CD4-positive, alpha-beta T cell treated with Interleukin-12 subunit alpha and Interleukin-12 subunit beta, for 1 hour (primary cell): Measurements from ENCODE around the gene TBRG4.

ENCODE experiments used
- DNase-seq: peaks from one replicate; pipeline ENCODE4 v3.0.0-alpha.2; 2020

The TBRG4 gene

GRCh38 chr7:45087301-45088145 is 24.0 kb downstream of the TBRG4 start:
- no peak for DNase-seq

DNA sequence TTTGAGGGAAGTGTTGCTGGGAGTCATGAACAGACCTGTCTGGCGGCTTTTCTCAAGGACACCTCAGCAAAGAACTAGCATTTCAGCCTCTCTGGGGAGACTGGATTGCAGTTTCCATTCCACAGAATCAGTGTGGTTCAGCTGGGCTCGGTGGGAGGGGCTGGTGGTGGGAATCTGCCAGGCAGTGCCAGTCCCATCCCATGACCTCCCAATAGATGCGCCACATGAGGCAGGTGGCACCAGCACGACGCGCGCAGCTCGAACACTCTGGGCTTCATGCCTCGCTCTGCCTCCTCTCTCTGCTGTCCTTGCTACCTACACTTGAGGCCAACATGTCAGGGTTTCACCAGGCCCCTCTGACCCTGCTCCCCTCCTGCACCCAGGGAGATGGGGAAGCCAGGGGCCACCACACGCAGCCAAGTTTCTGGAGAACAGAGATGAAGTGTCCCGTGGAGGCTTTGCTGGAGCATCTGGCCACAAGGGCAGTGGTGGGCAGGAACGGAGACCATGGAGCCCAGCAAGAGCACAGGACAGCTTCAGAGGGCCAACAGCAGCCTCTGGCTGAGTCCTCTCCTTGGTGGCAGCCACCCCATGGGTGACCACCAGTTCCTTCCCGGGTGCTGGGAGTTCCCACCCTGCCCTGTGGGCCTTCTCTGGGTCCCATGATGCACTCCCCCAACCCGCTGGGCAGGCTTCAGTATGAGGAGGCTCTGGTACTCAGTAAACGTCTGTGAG is 25.0 kb downstream of the TBRG4 start:
- no peak for DNase-seq

- no peak for DNase-seq
Observed at GRCh38 chr7:45085619-45086200, 25.8 kb downstream of the TBRG4 start.

- DNase-seq = no peak
Observed at GRCh38 chr7:45084901-45085618, 26.4 kb downstream of the TBRG4 start.

DNA sequence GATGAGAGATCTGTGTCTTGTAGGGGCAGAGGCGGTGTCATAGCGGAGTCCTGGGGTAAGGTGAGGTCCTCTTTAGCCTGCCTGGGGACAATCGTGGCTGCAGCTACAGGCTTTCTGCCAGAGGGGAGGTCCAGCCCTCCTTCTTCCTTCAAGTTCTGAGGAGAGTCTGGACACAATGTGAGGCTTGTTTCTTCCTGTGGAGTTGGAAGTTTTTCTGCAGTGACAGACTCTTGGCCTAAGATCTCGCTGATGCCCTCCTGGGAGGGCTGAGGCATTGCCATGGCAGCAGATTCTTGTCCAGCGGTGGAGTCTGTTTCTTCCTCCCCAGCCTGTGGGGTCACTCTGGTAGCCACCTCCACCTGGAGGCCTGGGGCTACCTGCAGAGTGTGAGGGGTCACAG is 27.2 kb downstream of the TBRG4 start:
- DNase-seq = no peak

- no peak for DNase-seq
Observed at GRCh38 chr7:45082831-45083331, 28.6 kb downstream of the TBRG4 start.

DNA sequence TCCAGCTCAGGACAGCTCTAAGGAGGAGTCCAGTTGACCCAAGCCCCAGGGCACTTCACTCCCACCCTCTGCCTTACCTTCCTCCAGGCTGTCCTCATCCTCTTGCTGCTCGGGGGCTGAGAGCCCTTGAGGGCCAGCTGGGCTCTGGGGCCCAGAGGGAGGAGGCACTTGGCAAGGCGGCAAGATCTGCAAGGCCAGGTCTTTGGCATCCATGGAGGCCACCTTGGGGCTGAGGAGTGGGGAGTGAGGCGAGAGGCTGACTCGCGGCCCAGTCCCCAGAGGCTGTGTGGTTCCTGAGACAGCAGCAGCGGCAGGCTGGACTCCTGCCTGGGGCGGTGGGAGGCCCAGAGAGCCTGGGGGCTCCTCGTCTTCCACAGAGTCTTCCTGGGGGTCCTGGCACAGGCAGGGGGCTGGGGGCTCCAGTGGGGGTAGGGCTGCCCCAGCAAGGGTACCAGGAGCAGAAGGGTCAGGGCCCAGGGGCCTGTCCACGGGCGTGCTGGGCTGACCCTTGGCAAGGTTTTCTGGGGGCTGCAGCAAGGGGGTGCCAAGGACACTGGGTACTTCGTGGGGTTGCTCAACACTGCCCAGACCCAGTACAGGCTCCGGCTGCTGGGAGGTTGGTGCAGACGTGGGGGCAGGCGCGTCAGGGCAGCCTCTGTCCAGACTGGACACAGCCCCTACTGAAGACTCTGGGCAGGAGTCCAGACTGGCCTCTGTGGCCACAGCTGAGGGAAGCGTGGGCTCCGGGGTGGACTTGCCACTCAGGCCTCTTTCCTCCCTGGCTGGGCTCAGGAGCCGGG is 29.3 kb downstream of the TBRG4 start:
- no peak for DNase-seq

DNA sequence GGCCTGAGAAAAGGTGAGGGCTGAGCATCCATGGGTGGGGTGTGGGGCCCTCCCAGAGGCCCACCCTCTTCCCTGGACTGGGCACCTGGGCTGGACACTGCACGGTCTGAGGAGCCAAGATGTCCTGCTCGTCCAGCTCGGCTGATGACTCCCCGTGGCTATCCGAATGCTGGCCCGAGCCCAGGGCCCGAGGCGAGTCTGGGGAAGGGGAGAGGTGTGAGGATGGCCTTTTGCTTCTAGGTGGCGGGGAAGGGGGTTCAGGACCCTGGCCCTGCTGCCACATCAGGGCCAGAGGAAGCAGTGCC is 29.9 kb downstream of the TBRG4 start:
- DNase-seq = no peak

DNA sequence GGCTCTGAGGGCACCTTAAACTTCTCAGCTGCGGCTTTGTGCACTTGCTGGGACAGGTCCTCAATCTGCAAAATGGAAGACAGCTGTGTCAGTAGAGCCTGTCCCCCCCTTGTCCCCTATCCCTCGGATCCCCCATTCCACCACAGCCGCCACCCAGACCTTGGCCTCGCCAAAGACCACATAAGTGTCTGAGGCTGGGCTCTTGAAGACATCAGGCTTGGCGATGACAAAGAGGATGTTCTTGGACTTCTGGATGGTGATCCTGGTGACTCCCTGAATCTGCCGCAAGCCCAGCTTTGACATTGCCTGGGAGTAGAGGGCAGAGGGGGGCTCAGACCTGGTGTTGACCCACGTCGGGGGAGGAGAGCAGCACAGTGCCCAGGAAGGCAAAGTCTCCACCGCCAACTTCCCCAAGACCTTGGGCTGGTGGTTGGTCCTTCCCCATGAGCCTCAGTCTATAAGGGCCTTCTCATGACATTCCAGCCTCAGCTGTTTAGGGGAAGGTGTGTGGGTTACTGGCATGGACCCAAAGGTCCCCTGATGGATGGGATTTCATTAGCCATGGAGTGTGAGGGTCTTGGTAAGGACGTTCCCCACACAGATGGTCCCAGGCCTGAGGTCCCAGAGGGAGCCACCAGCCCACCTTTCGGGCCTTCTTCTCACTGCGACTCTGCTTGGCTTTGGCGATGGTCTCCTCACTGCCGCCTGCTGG is 30.4 kb downstream of the TBRG4 start:
- DNase-seq = no peak

GRCh38 chr7:45080265-45080957 is 31.1 kb downstream of the TBRG4 start:
- no peak for DNase-seq

DNA sequence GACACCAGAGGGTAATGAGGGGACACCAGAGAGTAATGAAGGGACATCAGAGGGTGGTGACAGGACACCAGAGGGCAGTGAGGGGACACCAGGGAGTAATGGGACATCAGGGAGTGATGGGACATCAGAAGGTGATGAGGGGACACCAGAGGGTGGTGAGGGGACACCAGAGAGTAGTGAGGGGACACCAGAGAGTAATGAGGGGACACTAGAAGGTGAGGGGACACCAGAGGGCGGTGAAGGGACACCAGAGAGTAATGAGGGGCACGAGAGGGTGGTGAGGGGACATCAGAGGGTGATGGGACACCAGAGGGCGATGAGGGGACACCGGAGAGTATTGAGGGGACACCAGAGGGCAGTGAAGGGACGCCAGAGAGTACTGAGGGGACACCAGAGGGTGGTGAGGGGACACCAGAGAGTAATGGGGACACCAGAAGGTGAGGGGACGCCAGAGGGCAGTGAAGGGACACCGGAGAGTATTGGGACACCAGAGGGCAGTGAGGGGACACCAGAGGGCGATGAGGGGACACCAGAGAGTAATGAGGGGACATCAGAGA is 33.3 kb downstream of the TBRG4 start:
- no peak for DNase-seq

DNA sequence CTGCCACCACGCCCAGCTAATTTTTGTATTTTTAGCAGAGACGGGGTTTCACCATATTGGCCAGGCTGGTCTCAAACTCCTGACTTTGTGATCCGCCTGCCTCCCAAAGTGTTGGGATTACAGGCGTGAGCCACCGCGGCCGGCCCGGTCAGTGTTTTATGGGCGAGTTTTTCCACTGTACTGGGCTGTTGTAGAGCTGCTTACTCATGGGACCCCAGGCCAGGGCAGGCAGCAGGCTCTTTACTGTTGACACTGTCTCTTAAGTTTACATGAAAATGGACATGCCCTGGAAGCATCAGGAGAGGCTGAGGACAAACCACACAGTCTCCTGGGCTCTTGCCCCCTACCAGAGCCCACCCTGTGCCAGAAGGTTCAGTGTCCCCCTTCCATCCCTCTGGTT is 33.9 kb downstream of the TBRG4 start:
- DNase-seq = no peak

DNA sequence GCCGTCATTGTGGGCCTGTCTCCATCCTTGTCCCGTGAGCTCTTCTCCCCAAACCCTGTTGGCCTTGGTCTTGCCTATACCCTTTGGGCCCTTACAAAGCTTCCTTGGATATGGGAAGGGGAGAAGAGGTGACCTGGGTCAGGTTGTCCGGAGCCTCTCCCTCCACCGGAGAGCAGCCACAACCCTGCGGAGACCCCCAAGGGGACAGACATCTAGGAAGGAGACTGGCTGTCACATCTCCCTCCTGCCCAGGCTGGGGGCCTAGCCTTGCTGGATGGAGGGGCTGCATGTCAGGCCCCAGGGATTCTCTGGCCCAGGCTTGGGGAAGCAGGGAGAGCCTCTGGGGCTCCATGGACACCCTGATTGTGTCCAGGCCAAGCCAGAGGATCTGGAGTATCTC is 34.6 kb downstream of the TBRG4 start:
- no peak for DNase-seq

- no peak for DNase-seq
Observed at GRCh38 chr7:45075871-45076796, 35.4 kb downstream of the TBRG4 start.

GRCh38 chr7:45075355-45075644 is 36.2 kb downstream of the TBRG4 start:
- no peak for DNase-seq

- no peak for DNase-seq
Observed at GRCh38 chr7:45074528-45075354, 36.8 kb downstream of the TBRG4 start.

DNA sequence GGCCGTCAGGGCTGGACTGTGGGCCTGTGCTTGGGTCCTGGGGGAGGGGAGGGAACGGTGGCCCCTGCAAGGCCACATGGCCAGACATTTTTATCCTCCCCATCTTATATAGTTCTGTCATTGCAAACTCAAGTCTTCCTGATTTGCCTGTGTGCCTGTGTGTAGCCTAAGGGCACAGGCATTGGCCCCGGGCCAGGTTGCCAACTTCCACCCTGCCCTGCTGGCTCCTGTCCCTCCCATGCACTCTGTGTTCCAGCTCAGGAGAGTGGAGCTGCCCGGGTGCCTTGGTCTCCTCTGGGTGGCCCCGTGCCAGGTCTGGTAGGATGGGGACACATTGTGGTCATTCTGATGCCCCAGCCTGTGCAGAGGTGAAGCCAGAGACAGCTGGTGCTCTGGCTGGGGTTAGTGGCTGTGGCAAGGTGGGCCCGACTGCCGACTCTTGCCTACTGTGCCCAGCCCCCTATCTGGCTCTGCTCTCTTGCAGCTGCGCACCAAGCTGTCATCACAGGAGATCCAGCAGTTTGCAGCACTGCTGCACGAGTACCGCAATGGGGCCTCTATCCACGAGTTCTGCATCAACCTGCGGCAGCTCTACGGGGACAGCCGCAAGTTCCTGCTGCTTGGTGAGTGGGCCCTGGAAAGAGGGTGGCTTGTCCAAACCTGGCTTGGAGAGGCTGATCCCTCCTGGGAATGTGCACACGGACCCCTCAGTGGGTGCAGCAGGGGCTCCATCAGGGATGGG is 37.5 kb downstream of the TBRG4 start:
- DNase-seq = no peak
